Measurements from ENCODE around the gene GPRC5B.

The GPRC5B gene

GRCh38 chr16:19808061-19808641 lies 76.5 kb downstream of the GPRC5B start:
- no peak for DNase-seq (ENCODE audit: low read depth)
- no peak for TF ChIP-seq CTCF (conservative IDR thresholded peaks at IDR 0.05; ENCODE audit: low read length)

More at GRCh38 chr16:19808061-19808641, 76.5 kb downstream of the GPRC5B start:
- H3K4me3 ChIP-seq (ENCODE audit: low read length), result no peak overlapping the region

Measured in AG10803 (cell line).